Activated T-helper 17 cell treated with anti-CD3 and anti-CD28 coated beads, Interleukin-2, amount 50 U/mL, for 72 hours (primary cell): ENCODE data around the gene ARHGAP6. TPM values are rescaled to one million over a fixed set of nuclear protein-coding genes. Genes with fewer than 3 reads are reported as not detected.

Experiments used
- ATAC-seq: fragments of 150-1000 bp; cut with Tn5 transposase; replicated peaks from 2 replicates; pipeline ENCODE4 v1.10.0; 2021; ENCODE audit warnings: mild to moderate bottlenecking, moderate library complexity
- H3K27ac Mint-ChIP-seq: one replicate; pipeline ENCODE4 v1.8.0; 2022; ENCODE audit warnings: mixed read lengths
- H3K27me3 Mint-ChIP-seq: one replicate; pipeline ENCODE4 v1.8.0; 2022; ENCODE audit warnings: mixed read lengths
- H3K36me3 Mint-ChIP-seq: one replicate; pipeline ENCODE4 v1.8.0; 2022; ENCODE audit warnings: low read depth, mild to moderate bottlenecking, mixed read lengths
- H3K4me1 Mint-ChIP-seq: one replicate; pipeline ENCODE4 v1.8.0; 2022; ENCODE audit warnings: mixed read lengths
- H3K4me3 Mint-ChIP-seq: one replicate; pipeline ENCODE4 v1.8.0; 2022; ENCODE audit warnings: mild to moderate bottlenecking, mixed read lengths
- H3K9me3 Mint-ChIP-seq: one replicate; pipeline ENCODE4 v1.8.0; 2022; ENCODE audit warnings: mixed read lengths
- total RNA-seq, 2 donors: library from RNA; stranded (reverse); gene quantifications; one replicate each; pipeline ENCODE4 v1.2.3, GENCODE V29; 2022

Gene ARHGAP6
- total RNA-seq, 2 donors from 2014 or later: not detected

DNA sequence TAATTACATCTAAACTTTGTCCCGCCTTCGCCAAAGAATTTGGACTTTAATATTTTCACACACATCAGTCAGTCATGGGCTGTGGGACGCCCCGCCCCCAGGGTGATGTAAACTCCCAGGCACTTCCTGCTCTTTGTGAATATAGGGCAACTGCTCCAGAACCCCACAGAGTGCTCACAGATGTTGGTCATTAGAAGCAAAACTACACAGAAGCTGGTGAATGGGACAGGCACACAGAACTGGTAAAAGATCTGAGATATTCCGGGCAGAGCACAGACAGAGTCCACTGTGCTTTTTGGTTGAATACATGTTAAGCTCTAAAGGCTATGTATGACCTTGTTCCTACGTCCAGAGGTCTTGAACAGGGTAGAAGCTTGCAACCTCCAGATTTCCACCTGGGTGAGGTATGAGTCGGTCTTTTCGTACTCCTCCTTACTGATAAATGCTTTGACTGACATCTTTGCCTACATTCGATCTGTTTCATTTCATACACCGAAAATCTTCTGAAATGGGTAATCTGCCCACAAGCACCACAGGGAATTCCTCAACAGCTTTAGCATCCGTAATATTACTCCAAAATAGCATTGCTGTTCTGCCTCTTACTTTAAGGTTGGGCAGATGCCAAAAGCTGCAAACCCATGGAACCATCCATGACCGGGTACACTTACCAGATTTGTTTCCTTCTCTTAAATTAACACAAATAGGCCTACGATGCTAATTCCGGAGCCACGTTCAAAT is 227.9 kb downstream of the ARHGAP6 start:
- no peak for ATAC-seq
- H3K4me3 Mint-ChIP-seq: no peak overlapping the region
- H3K4me1 Mint-ChIP-seq: no peaks in the 10 kb centered on the region
- no peaks in the 10 kb centered on the region for H3K9me3 Mint-ChIP-seq
- no peak overlapping the region for H3K27ac Mint-ChIP-seq
- peaks cover 5% of the 10 kb centered on the region for H3K27me3 Mint-ChIP-seq
- no peaks in the 10 kb centered on the region for H3K36me3 Mint-ChIP-seq

DNA sequence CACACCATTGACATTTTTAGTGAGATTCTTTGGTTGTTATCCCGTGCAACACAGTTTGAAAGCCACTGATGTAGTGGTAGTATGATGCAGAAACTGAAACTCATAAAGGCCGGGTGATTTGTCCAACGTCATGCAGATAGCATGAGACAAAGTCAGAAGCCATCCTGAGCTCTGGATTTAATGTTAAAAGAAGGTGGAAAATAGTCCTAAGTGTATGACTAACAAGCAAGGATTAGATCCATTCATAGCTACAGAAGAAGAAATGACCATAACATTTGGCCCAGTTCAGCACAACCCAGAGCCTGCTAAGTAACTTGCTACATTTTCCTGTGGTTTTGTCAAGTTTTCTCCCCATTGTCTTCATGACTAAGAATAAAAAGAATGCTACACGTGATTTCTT is 230.2 kb downstream of the ARHGAP6 start:
- Mint-ChIP-seq H3K27me3 (peaks cover 11% of the 10 kb centered on the region), H3K4me3 (no peak overlapping the region), H3K4me1 (no peaks in the 10 kb centered on the region)

DNA sequence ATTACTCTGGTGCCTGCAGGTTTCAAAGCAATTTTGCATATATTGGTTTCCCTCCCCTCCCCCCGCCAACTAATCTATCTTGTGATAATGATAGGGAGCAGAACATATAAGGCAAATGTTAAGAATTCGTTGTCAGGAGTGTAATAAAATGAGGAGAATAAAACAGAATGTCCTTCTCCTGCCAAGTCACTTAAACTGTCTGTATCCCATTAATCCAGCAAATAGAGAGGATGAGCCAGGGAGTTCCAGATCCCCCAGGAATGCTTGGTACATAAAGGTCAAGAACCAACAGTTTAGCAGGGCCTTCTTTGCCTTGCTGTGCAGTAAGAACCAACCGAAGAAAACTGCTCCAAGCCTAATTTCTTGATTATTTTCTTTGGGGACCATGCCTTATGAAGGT is 231.1 kb downstream of the ARHGAP6 start:
- no peak overlapping the region for H3K4me3 Mint-ChIP-seq
- ATAC-seq: no peak
- peaks cover 7% of the 10 kb centered on the region for H3K27me3 Mint-ChIP-seq
- no peaks in the 10 kb centered on the region for H3K4me1 Mint-ChIP-seq
- no peaks in the 10 kb centered on the region for H3K36me3 Mint-ChIP-seq
- no peaks in the 10 kb centered on the region for H3K9me3 Mint-ChIP-seq
- H3K27ac Mint-ChIP-seq: no peak overlapping the region

More for the DNA sequence above, 230.2 kb downstream of the ARHGAP6 start:
- Mint-ChIP-seq H3K9me3 (no peaks in the 10 kb centered on the region), H3K36me3 (no peaks in the 10 kb centered on the region), H3K27ac (no peak overlapping the region)
- no peak for ATAC-seq

DNA sequence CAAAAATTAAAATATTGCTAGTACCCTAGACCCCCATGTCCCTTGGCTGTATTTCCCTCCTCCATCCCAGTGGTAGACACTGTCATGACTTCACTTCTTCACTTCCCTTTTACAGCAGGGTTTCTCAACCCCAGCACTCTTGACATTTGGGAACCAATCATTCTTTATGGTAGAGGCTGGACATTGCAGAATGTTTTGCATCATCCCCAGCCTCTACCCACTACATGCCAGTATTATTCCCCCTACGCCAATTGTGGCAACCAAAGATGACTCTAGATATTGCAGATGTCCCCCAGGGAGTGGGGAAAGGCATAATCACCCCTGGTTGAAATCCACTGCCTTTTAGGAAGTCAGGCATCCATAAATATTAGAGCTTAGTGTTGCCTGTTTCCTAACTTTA is 233.9 kb downstream of the ARHGAP6 start:
- H3K27ac Mint-ChIP-seq: no peak overlapping the region
- no peaks in the 10 kb centered on the region for H3K36me3 Mint-ChIP-seq
- H3K9me3 Mint-ChIP-seq: no peaks in the 10 kb centered on the region
- no peaks in the 10 kb centered on the region for H3K4me1 Mint-ChIP-seq
- ATAC-seq: no peak
- H3K4me3 Mint-ChIP-seq: no peak overlapping the region
- peaks cover 10% of the 10 kb centered on the region for H3K27me3 Mint-ChIP-seq

DNA sequence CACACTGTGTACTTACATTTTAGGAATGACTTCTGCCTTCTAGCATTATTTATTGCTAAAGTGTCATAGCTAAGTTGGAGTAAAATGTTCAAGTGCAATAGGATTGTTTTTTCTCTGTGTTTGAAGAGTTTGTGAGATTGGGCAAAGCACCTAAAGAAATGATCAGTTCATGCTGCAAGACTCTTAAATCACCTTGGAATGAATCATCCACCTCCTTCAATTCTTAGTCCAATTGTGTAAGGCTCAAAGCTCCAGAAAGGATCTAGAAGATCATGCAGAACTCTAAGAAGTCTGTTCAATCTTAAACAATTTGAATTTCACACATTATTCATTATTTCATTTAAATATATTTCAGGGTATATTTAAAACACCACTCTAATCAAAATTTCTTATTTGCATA is 235.4 kb downstream of the ARHGAP6 start:
- Mint-ChIP-seq H3K27ac (no peak overlapping the region), H3K9me3 (no peaks in the 10 kb centered on the region), H3K4me1 (no peaks in the 10 kb centered on the region), H3K36me3 (no peaks in the 10 kb centered on the region), H3K27me3 (peaks cover 13% of the 10 kb centered on the region), H3K4me3 (no peak overlapping the region)
- no peak for ATAC-seq

DNA sequence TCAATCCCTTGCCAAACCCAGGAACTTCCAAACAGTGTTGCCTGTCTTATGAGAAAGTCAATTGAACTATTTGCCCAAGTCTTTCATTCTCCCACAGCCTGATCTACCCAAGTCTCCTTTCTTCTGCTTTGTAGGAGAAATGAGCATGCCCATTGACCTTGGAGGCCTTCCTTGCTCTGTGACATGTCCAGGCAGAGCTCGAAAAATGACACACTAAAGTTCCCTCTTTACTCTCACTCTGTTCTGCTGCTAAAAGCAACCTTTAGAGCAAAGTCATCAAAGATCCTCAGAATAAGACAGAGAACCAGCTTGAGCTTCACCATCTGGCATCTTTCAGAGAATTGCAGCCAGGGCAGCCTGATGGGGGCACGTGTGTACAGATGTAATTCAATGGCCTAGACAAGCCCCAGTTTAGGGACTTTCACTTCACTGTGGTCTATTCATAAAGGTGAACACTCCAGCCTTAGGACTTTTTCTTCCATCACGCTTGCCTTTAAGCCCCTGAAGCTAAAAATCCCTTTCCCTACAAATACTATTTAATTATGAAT is 236.1 kb downstream of the ARHGAP6 start:
- H3K4me3 Mint-ChIP-seq: no peak overlapping the region
- H3K4me1 Mint-ChIP-seq: no peaks in the 10 kb centered on the region
- H3K27ac Mint-ChIP-seq: no peak overlapping the region
- no peaks in the 10 kb centered on the region for H3K9me3 Mint-ChIP-seq
- ATAC-seq: no peak
- peaks cover 13% of the 10 kb centered on the region for H3K27me3 Mint-ChIP-seq
- no peaks in the 10 kb centered on the region for H3K36me3 Mint-ChIP-seq

DNA sequence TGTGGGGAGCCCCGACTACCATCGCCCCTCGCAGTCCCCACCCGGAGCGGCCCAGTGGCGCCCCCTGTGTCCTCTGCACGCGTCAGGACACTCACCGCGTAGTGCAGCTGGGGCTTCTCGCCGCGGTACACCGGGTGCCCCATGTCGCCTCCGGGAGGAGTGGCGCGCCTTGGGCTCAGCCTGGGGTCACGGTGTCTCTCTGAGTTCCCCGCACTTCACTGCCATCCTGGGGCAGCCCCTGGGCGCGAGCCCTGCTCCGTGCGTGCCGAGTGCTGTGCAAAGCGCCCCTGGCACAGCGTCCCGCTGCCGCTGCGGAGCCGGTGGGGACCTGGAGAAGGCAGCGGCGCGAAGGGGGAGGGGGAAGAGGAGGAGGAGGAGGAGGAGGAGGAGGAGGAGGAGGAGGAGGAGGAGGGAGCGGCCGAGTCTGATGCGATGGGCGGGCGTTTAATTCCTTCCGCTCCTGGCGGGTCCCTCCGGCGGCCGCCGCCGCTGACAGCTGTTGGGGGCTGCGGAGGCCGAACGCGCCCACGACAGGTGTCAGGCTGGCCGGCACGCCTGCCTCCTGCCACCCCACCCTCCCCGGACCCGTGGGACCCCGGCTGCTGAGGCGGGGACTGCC is 238.2 kb downstream of the ARHGAP6 start:
- Mint-ChIP-seq H3K4me3 (no peak overlapping the region), H3K4me1 (no peaks in the 10 kb centered on the region), H3K36me3 (no peaks in the 10 kb centered on the region), H3K27ac (no peak overlapping the region), H3K9me3 (no peaks in the 10 kb centered on the region), H3K27me3 (peaks cover 13% of the 10 kb centered on the region)
- no peak for ATAC-seq

DNA sequence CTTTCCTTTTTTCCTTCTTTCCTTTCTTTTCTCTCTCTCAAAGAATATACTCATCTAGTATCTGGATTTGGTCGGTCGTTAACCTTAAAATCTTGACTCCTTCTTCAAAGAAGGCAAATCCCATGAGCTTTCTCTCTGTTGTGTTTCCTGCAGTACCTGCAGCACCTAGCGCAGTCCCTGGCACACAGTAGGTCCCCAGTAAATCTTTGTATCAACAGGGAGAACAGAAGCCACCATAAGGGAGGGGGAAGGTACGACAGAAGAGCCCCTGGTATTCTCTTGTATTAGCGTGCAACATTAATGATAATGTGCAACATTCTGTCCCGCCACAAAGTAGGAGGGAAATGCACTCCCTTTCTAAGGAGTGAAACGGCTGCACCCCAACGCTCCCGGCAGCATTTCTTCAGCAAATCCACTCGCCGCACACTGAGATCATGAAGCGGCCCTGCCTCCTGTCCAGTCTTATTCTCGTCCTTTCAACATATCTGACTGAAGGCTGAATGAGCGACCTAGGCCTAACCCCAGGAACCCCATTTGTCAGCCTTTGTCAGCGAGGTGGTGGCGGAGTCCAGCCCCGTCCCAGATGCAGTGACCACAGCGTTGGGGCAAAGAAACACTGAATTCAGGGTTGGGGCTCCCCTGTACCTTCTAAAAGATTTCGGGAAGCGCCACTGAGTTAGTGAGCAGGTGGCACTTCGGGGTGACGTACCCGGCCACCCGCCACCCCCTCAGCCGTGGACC is 238.8 kb downstream of the ARHGAP6 start:
- no peak overlapping the region for H3K27ac Mint-ChIP-seq
- no peaks in the 10 kb centered on the region for H3K36me3 Mint-ChIP-seq
- H3K4me1 Mint-ChIP-seq: no peaks in the 10 kb centered on the region
- no peaks in the 10 kb centered on the region for H3K9me3 Mint-ChIP-seq
- ATAC-seq: no peak
- H3K27me3 Mint-ChIP-seq: peaks cover 9% of the 10 kb centered on the region
- H3K4me3 Mint-ChIP-seq: no peak overlapping the region

DNA sequence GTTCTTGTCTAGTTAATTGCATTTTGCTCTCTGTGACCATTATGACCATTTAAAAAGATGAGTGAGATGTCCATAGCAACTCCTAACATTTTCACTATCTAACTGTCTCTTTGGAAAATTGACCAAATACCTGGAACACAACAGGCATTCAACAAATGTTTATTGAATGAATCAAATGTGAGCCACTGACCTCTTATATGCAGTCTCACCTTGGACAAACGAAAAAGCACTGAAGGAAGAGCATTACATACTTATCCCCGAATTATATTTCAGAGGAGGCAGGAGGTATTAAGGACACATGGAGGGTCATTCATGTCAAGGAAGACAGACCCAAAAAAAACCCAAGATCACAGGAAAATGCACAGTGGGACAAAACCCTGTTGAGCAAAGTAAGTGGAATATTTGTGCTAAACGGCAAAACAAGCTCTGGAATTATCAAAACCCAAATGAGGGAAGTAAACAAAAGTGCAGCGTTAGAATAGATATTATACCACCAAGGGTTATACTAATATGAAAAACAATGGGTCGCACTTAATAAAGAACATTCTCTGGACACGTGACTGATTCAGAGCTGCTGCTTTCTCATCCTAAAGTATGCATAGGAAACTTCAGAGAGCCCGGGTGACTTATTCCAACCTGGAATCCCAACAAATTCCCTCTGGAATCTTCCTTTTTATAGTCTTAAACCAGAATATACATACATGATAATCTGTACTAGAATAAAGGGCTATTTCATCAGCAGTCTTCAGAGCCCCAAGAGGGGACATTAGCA is 240.6 kb downstream of the ARHGAP6 start:
- no peak overlapping the region for H3K27ac Mint-ChIP-seq
- no peaks in the 10 kb centered on the region for H3K36me3 Mint-ChIP-seq
- H3K27me3 Mint-ChIP-seq: peaks cover 6% of the 10 kb centered on the region
- H3K4me1 Mint-ChIP-seq: no peaks in the 10 kb centered on the region
- no peaks in the 10 kb centered on the region for H3K9me3 Mint-ChIP-seq
- ATAC-seq: no peak
- H3K4me3 Mint-ChIP-seq: no peak overlapping the region

DNA sequence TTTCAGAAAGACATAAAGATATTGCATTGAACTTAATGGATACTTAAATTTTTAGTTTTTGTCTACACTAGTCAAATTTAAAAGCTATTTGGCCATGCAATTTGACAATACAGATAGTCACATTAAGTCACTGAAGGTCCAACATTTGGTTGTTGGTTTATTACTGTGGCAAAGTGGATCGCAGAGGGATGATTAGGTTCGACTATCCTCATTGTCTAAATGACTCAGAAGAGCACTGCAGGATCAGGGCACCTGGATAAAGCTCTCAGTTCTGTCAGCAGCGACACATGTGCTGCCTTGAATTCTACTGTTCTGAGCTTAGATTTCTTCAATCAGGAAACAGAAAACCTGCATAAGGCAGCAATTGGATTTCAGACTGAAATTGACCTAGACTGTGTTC is 241.8 kb downstream of the ARHGAP6 start:
- H3K4me1 Mint-ChIP-seq: no peaks in the 10 kb centered on the region
- ATAC-seq: no peak
- H3K9me3 Mint-ChIP-seq: no peaks in the 10 kb centered on the region
- H3K4me3 Mint-ChIP-seq: no peak overlapping the region
- H3K27ac Mint-ChIP-seq: no peak overlapping the region
- peaks cover 6% of the 10 kb centered on the region for H3K27me3 Mint-ChIP-seq
- no peaks in the 10 kb centered on the region for H3K36me3 Mint-ChIP-seq

DNA sequence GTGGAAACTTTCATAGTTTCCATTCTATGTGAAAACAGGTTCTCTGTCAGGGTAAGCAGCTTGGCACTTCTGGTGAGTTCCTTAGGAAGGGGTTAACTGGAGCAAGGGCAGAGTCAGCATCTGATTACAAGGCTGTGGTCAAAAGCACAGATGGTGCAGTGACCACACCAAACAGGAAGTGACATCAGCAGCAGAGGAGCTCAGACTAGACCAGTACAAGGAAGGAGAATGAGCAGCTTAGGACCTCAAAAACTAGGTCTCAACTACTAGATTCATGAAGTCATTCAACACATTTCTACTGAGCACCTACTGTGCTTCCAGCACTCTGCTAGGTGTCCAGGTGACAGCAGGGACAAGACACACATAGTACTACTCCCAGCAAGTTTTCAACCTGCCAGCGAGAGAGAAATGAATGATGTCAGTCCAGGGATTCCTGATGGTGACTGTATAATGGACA is 242.3 kb downstream of the ARHGAP6 start:
- H3K27me3 Mint-ChIP-seq: peaks cover 6% of the 10 kb centered on the region
- no peak overlapping the region for H3K4me3 Mint-ChIP-seq
- no peaks in the 10 kb centered on the region for H3K4me1 Mint-ChIP-seq
- ATAC-seq: no peak
- no peaks in the 10 kb centered on the region for H3K9me3 Mint-ChIP-seq
- no peak overlapping the region for H3K27ac Mint-ChIP-seq
- no peaks in the 10 kb centered on the region for H3K36me3 Mint-ChIP-seq

DNA sequence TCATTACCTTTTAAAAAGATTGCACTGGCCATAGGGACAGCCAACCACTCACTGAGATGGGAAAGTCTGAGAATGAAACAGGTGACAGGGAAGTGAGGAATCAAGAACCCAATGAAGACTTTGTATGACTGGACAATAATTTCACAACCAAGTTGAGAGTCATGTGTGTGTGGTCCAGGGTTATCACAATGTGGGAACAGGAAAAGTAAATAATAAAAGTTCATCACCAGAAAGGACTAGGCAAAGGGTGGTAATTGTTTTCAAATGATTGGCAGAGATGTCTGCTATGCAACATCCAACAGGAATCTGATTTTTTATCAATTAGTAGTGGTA is 243.2 kb downstream of the ARHGAP6 start:
- H3K4me3 Mint-ChIP-seq: no peak overlapping the region
- no peaks in the 10 kb centered on the region for H3K36me3 Mint-ChIP-seq
- H3K4me1 Mint-ChIP-seq: no peaks in the 10 kb centered on the region
- no peak for ATAC-seq
- peaks cover 6% of the 10 kb centered on the region for H3K27me3 Mint-ChIP-seq
- no peak overlapping the region for H3K27ac Mint-ChIP-seq
- no peaks in the 10 kb centered on the region for H3K9me3 Mint-ChIP-seq

DNA sequence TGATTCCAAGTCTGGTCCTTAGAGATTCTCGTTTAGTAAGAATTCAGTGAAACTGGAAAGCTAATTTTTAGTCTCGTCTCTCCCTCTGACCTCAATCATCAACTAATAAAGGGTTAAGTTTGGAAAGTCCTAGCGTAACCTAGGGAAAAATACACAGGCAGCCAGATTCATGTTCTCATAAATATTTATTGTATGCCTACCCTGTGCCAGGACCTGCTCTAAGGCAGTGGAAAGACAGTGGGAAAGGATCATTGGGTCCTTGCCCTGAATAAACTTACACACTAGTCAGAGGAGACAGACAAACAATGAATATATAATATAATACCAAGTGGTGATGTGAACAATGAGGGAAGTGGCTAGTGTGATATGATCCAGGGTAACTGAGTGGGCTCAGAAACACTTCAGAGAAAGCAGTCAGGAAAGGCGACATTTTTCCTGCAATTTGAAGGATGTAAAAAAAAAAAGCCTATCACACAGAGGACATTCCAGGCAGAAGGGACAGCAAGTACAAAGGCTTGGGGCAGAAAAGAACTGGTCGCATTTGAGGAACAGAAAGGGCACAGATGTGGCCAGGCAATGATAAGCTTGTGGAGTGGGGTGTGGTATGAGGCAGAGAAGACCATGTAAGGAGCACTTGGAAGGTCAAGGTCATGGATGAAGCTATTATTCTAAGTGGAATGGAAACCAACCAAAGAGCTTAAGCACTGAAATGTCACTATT is 243.8 kb downstream of the ARHGAP6 start:
- Mint-ChIP-seq H3K27ac (no peak overlapping the region), H3K27me3 (peaks cover 5% of the 10 kb centered on the region), H3K9me3 (no peaks in the 10 kb centered on the region), H3K4me1 (no peaks in the 10 kb centered on the region), H3K36me3 (no peaks in the 10 kb centered on the region), H3K4me3 (no peak overlapping the region)
- ATAC-seq: no peak

DNA sequence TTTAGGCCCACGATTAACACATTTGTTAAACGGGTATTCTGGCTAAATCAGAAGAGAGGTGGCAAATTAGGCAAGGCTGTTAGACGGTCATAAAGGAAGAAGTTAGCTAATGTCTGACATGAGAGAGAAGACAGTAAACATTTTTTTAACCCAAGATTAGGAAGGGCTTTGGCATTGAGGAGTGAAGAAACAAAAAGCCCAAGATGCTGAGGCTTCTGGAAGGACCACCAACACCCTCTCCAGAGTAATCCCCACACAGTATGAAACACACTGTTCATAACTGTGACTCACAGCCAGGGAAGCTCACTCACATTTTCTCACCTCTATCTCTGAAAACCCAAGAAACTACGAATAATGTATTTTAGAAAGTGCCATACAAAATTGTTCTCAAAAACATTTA is 244.9 kb downstream of the ARHGAP6 start:
- no peak overlapping the region for H3K27ac Mint-ChIP-seq
- no peak overlapping the region for H3K4me3 Mint-ChIP-seq
- ATAC-seq: no peak
- no peaks in the 10 kb centered on the region for H3K4me1 Mint-ChIP-seq
- no peaks in the 10 kb centered on the region for H3K27me3 Mint-ChIP-seq
- no peaks in the 10 kb centered on the region for H3K9me3 Mint-ChIP-seq
- no peaks in the 10 kb centered on the region for H3K36me3 Mint-ChIP-seq
